SK-N-SH (cell line): ENCODE measurements around the gene NOTCH2.
"Not testable (repeated sequence)": the region's sequence is repeated elsewhere in the genome, so short reads cannot be mapped to it uniquely, and the experiment has no call there.

ENCODE experiments used
- EZH2phosphoT487 ChIP-seq: fragments of 200-600 bp; sonication (generic); IDR thresholded peaks from 2 replicates; pipeline ENCODE4 v1.6.1; 2017; ENCODE audit warnings: low read depth, mixed run types, mild to moderate bottlenecking, antibody characterized with exemption, moderate library complexity, borderline replicate concordance
- POLR2AphosphoS5 ChIP-seq: IDR thresholded peaks from 2 replicates; pipeline ENCODE4 v1.6.1; 2012; ENCODE audit warnings: low read depth, low read length
- USF2 ChIP-seq: fragments of 150-350 bp; IDR thresholded peaks from 2 replicates; pipeline ENCODE4 v1.6.1; 2017; ENCODE audit warnings: antibody characterized with exemption, low read length, low read depth, borderline replicate concordance
- YY1 ChIP-seq: IDR thresholded peaks from 2 replicates; pipeline ENCODE4 v1.4.0; 2012; ENCODE audit warnings: low read depth, mild to moderate bottlenecking
- TF ChIP-seq, protein P1 (sequence below): fragments of 200-600 bp; sonication (generic); IDR thresholded peaks from 2 replicates; pipeline ENCODE4 v1.6.1; 2017; ENCODE audit warnings: antibody characterized with exemption, mild to moderate bottlenecking, moderate library complexity
- TF ChIP-seq, protein P2 (sequence below): IDR thresholded peaks from 2 replicates; pipeline ENCODE4 v1.4.0; 2012; ENCODE audit warnings: low read depth

GRCh38 chr1:120116094-120116493 lies 46.6 kb upstream of the NOTCH2 start:
- TF ChIP-seq POLR2AphosphoS5, YY1, EZH2phosphoT487, USF2: not testable (repeated sequence)
- TF ChIP-seq, protein P1, sequence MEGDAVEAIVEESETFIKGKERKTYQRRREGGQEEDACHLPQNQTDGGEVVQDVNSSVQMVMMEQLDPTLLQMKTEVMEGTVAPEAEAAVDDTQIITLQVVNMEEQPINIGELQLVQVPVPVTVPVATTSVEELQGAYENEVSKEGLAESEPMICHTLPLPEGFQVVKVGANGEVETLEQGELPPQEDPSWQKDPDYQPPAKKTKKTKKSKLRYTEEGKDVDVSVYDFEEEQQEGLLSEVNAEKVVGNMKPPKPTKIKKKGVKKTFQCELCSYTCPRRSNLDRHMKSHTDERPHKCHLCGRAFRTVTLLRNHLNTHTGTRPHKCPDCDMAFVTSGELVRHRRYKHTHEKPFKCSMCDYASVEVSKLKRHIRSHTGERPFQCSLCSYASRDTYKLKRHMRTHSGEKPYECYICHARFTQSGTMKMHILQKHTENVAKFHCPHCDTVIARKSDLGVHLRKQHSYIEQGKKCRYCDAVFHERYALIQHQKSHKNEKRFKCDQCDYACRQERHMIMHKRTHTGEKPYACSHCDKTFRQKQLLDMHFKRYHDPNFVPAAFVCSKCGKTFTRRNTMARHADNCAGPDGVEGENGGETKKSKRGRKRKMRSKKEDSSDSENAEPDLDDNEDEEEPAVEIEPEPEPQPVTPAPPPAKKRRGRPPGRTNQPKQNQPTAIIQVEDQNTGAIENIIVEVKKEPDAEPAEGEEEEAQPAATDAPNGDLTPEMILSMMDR: not testable (repeated sequence)
- TF ChIP-seq, protein P2, sequence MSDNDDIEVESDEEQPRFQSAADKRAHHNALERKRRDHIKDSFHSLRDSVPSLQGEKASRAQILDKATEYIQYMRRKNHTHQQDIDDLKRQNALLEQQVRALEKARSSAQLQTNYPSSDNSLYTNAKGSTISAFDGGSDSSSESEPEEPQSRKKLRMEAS: not testable (repeated sequence)
